GM19395 (cell line): Measurements from ENCODE around the gene GC.
"Not testable (repeated sequence)": the region's sequence is repeated elsewhere in the genome, so short reads cannot be mapped to it uniquely, and the experiment has no call there.

Experiments
- ATAC-seq: cut with Tn5 transposase; IDR thresholded peaks from one replicate; pipeline ENCODE4 v1.9.1; 2021; ENCODE audit warnings: mild to moderate bottlenecking, moderate library complexity; ENCODE audit not compliant: unreplicated experiment

The GC gene

DNA sequence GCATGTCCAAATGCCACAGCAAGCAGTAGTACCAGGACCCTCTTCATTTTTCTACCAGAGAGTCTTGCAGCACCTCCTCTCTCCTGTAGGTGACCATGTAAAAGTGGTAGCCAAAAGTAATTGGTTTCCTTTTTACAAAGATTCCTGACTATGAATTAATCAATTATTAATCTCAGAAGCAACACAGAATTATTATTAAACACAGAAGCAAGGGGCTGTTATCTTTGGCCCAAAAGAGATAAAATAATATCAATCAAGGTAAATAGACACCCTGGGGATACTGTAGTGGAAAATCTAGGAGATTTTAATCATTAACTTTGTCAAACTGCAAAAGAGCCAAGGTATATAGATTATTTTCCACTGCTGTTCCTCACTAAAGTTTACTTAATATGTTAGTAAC is at the start of gene GC:
GC (minus strand) TSS at position 108 of the 400 bp plus-strand sequence; CDS start at position 47, 61 bp downstream.
- no peak for ATAC-seq

DNA sequence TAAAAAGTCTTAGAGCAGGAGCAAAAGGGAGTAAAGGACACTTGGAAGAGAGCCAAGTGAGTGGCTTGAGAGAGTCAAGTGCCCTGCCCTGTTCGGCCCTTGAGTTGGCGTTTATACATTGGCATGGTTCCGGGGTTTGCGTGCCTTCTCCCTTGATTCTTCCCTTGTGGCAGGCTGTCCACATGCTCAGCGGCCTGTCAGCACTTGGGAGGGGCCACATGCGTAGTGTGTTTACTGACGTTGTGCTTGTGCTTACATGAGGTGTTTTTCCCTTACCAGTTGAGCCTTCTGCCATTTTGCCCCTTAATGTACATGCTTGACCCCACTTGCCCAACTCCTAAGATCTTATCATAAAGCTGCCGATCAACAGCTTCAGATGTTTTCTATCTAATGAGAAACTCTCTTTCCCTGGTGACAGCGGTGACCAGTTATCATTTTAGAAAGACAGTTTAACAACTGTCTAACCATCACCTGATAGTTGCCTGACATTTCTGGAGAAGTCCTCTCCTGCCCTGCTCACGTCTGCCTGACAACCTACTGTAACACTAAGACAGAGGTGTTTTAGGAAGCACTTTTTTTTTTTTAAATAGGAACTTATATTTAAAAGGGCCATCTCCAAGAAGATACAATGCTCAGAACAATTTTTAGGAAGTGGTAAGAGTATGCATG is 49.5 kb upstream of the GC start:
- no peak for ATAC-seq

DNA sequence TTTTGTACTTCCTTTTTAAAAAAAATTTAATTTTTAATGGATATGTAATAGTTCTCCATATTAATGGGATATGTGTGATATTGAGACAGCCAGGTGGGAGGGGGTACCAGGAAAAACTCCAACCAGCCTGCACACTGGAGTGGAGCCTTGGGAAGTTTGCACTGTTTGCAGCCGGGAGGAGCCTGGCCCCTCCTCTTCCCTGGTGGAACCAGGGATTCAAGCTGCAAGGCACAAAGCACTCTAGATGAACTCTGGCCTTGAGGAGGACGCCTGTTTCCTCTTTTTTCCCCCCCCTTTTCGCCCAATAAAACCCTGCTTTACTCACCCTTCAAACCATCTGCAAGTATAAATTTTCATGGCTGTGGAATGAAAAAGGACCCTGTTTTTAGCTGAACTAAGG is 48.2 kb upstream of the GC start:
- ATAC-seq, result no peak

DNA sequence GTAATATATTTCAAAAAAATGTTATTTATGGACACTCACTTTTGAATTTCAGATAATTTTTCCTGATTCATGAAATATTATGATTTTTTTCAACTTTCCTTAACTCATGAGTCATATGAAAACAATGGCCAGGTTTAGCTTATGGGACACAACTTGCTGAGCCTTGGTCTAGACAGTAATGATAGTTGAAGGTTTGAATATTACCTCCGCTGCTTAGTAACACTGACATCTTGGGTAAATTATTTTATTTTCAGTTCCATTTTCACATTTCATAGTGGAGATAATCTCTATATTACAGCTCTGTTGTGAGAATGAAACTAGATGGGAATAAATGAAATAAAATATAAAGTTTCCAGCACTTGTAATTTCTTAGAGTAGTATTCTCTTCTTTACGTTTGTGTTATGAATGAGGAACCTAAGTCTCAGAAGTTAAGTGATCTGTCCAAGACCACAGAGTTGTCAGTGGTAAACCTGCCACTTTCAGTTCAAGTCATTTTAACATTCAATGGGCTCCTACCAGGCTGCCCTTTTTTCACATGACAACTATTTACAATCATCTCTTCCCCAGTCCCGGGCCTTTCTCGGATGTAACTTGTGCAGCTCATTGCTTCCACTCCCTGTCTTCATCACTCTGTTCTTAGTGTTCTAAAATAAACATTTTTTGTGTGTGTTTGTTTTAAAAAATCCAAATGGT is 46.8 kb upstream of the GC start:
- no peak for ATAC-seq

GRCh38 chr4:71828470-71828869 is 44.6 kb upstream of the GC start:
- no peak for ATAC-seq

DNA sequence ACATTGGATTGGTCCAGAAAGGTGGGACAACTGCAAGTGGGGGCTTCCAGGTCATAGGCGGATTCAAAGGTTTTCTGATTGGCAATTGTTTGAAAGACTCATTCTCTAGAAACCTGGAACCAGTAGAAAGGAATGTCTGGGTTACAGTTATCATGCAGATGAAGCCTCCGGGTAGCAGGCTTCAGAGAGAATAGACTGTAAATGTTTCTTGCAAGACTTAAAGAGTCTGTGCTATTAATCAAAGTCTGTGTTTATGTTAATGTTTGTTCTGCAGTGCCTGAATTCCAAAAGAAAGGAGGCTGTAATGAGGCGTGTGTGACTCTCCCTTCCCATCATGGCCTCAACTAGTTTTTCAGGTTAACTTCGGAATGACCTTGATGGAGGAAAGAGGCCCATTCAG is 43.9 kb upstream of the GC start:
- no peak for ATAC-seq

GRCh38 chr4:71816676-71817303 is 32.9 kb upstream of the GC start:
- no peak for ATAC-seq

GRCh38 chr4:71814433-71814832 is 30.6 kb upstream of the GC start:
- no peak for ATAC-seq

GRCh38 chr4:71809805-71810204 is 25.9 kb upstream of the GC start:
- ATAC-seq, result not testable (repeated sequence)

- no peak for ATAC-seq
Observed at GRCh38 chr4:71807469-71807868, 23.6 kb upstream of the GC start.

DNA sequence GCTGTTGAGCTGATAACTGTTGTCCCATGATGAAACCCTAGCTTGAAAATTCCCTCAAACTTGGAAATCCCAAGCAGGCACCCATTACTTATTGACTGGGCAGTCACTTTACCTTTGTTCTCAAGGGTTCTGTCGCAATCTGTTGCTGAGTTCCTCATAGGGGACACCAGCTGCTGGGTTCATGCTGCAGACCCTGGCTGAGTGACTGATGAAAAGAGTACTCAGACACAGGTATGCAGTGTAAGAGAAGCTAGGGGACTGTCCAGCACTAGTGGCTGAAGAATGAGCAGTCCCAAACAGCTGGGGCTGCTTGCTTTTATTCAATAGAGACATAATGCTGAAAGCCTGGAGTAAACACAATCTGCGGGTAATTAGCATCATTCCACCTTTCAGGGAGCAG is 21.4 kb upstream of the GC start:
- ATAC-seq, result not testable (repeated sequence)

GRCh38 chr4:71804017-71804697 is 20.3 kb upstream of the GC start:
- ATAC-seq, result not testable (repeated sequence)

DNA sequence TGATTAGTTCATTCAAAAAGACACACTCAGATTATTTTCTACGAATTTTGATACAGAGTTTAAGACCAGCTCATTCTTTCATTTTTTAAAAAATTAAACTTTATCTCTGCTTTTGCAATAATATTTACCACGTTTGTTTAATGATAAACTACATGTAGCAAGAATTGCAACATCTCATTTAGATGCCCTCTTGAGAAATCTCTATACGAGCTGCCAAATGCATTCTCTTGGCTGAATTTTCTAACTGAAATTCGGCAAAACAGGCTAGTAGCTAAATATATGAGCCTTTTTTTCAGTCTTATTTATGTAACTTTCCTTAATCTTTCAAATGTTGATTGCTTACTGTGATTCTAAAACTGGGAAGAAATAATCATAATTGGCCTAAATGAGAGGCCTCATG is 2.1 kb upstream of the GC start:
- no peak for ATAC-seq

DNA sequence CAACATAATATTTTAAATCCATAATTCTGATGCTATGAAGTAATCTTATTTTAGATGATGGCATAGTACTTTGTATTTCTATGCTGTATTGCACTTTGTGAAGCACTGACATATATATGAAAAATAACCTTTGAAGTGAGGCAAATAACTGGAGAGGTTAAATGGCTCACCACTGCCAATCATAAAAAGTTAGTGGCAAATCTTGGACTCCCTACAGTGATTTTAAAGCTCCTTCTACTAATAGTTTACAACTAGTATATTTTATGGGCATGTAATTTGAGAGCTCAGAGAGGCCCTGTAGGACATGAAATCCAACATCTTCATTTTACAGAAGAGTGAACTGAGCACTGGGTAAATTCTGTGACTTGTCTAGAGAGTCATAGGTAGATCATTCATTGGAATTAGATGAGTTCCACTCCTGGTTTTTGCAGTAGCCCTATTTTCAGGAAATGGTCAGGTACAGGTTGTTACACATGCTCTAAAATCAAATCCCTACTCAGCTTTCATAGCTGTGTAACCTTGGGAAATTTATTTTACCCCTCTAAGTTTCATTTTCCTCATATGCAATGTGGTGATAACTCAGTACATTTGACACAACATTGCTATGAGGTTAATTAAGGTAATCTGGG is 804 bp upstream of the GC start:
- ATAC-seq, result no peak

- no peak for ATAC-seq
Observed at GRCh38 chr4:71777891-71778290, 6.0 kb downstream of the GC start.

DNA sequence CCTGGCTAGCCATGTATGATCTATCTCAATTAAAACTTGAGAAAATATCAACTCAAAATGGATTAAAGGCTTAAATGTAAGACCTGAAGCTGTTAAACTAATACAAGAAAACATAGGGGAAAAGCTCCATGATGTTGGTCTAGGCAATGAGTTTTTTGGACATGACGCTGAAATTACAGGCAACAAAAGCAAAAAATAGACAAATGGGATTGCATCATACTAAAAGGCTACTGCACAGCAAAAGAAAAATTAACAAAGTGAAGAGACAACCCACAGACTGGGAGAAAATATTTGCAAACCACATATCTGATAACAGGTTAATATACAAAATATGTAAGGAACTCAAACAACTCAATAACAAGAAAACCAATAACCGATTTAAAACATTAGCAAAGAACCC is 8.4 kb downstream of the GC start:
- no peak for ATAC-seq

- no peak for ATAC-seq
Observed at GRCh38 chr4:71774136-71774535, 9.7 kb downstream of the GC start.

DNA sequence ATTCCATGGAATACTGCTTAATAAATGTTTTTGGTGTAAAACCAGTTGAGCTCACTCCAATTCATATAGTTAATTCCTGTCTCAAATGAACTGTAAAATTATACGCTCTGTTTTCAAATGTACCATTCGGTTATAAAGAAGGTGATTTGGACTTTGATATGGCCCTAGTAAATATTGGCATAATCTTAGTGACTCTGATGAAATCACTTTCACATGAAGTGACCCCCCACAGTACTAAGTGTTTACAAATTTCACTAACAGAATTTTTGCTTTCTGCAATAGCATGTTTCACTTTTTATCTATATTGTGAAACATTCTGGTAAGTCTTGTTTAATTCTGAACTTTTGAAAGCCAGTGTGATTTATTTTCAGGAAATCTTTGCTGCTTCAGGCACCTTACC is 10.9 kb downstream of the GC start:
- ATAC-seq, result no peak

DNA sequence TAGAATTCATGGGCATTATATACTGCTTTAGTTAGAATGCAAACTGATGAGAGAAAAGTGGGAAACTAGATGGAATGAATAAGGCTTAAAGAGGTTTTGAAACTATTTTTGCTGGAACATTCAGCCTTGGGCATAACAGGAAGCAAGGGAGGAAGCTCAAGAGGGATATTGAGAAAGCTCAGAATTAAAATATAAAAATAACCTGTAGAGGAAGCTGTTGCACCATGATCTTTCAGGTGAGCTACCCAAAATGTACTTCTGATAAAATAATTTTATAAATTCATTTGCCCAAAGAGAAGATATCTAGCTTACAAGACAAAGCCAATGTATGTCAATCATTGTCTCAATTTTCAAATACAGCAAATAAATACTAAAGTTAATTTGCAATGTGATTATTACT is 11.3 kb downstream of the GC start:
- ATAC-seq, result no peak

DNA sequence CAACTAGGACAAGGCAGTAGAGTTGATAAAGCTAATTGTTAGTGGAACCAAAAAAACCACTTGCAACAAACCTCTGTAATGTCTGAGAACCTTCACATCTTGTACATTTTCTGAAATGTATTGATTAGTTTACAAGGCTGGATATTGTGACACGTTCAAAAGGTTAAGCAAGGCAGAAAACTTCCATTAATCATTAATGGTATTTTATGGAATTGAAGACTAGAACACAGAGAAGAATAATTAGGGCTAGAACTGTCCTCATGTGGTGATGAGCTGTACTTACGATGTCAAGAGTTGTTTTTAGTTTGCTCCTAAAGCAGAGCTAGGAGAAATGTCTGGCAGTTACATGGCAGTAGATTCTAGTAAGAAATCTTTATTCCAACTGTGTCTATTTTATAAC is 12.3 kb downstream of the GC start:
- no peak for ATAC-seq

DNA sequence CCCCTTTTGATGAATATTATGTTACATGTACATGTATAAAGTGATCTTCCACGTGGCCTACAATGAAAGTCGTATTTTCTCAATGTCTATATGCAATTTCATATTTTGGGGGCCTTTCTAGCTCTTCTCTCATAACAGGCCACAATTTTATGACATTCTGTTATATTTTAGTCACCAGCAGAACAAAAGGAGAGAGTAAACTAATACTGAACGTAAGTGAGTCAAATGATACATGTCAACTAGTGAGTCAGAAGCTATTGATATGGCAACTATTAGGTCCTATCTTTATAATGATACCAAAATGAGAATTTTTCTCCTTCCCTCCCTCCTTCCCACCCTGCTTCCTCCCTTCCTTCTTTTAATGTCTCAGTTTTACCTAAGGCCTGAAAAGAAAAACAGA is 14.4 kb downstream of the GC start:
- no peak for ATAC-seq
